Prostate gland (tissue), 2 donors: ENCODE data around the gene UBA7. TPM values are rescaled to one million over a fixed set of nuclear protein-coding genes. Genes with fewer than 3 reads are reported as not detected.
"Not testable (repeated sequence)": the region's sequence is repeated elsewhere in the genome, so short reads cannot be mapped to it uniquely, and the experiment has no call there.

Experiments
- DNase-seq: peaks from one replicate; pipeline ENCODE4 v3.0.0-alpha.2; 2019; ENCODE audit warnings: low spot score
- H3K27ac ChIP-seq, 2 donors: fragments of 200-600 bp; sonication (generic); 2 replicates each; pipeline ENCODE4 v1.5.1; 2017 to 2019
- H3K27me3 ChIP-seq: fragments of 200-600 bp; sonication (generic); replicated peaks from 2 replicates; pipeline ENCODE4 v1.5.1; 2019; ENCODE audit not compliant: insufficient read depth
- H3K36me3 ChIP-seq, 2 donors: fragments of 200-600 bp; sonication (generic); 1 replicate in 1 of 2; 2 replicates in 1 of 2; pipeline versions ENCODE4 v1.5.1 to v1.8.1; 2017 to 2019
- H3K4me1 ChIP-seq: fragments of 200-600 bp; sonication (generic); replicated peaks from 2 replicates; pipeline ENCODE4 v1.5.1; 2019
- H3K4me3 ChIP-seq, 2 donors: fragments of 200-600 bp; sonication (generic); 2 replicates each; pipeline ENCODE4 v1.5.1; 2017 to 2019
- H3K9me3 ChIP-seq: fragments of 200-600 bp; sonication (generic); 2 replicates; pipeline ENCODE4 v1.5.1; 2017
- CTCF ChIP-seq, 4 experiments: fragments of 200-600 bp in 2 of 4; fragments of 450-650 bp in 2 of 4; sonication (generic) in 2 of 4; IDR thresholded peaks; 1 replicate in 3 of 4; 2 replicates in 1 of 4; pipeline ENCODE4 v1.5.1; 2016 to 2019; ENCODE audit warnings: antibody characterized with exemption in 4 of 4, mild to moderate bottlenecking in 2 of 4, moderate library complexity in 2 of 4
- POLR2A ChIP-seq: fragments of 450-650 bp; IDR thresholded peaks from one replicate; pipeline ENCODE4 v1.6.1; 2016; ENCODE audit warnings: antibody characterized with exemption, mild to moderate bottlenecking
- POLR2AphosphoS5 ChIP-seq: sonication (generic); formaldehyde crosslinking; IDR thresholded peaks from one replicate; pipeline ENCODE4 v1.6.1; 2017; ENCODE audit warnings: antibody characterized with exemption
- WGBS: methylation state at CpG from one replicate; pipeline ENCODE4 v1.1.5; 2018; 5-methylcytosine and 5-hydroxymethylcytosine counted together
- intact Hi-C: fragments of 100-400 bp; cut with DNase I; formaldehyde crosslinking; loops from one replicate; pipeline ENCODE4 v1.14.2; 2022
- total RNA-seq, 2 donors: library from RNA; depleted of rRNA; stranded (reverse); fragments of >200 nt; gene quantifications; one replicate each; pipeline ENCODE4 v1.1.0, GENCODE V29; 2016

UBA7 gene
- total RNA-seq, 2 donors from 2014 or later, result 50.5 to 96.9 TPM

- peak; percentile 100 for DNase-seq
- Histone ChIP-seq H3K9me3 (no peaks in the 10 kb centered on the region), H3K4me1 (peaks cover 4% of the 10 kb centered on the region), H3K4me3 (peak within 1 kb of the TSS; percentile 89 to 90), H3K36me3 (no peaks in the 10 kb centered on the region), H3K27me3 (no peaks in the 10 kb centered on the region), H3K27ac (peak within 1 kb of the TSS; percentile 96 to 98)
- TF ChIP-seq POLR2A (peak; percentile 75), POLR2AphosphoS5 (peak; percentile 98), CTCF (IDR thresholded peaks at IDR 0.05) (peak in 3 of 4 experiments; percentile 7 to 46 (median 32))
- 4% methylated on average over 49 of the region's 55 CpGs for WGBS
- intact Hi-C loops, result loop anchor here (5.0 kb wide), 1 partner anchor 64 kb away; the partner anchor contains the start of gene GMPPB
Measured at GRCh38 chr3:49786357-49787181, 27.2 kb downstream of the UBA7 start, which contains the start of gene IP6K1. IP6K1 (minus strand) TSS chr3:49786542; CDS start chr3:49748040, 38,502 bp downstream.

- Histone ChIP-seq H3K4me1 (peaks cover 4% of the 10 kb centered on the region), H3K36me3 (no peaks in the 10 kb centered on the region), H3K27ac (peak overlapping the region; percentile 96 to 98), H3K9me3 (no peaks in the 10 kb centered on the region), H3K4me3 (peak overlapping the region; percentile 89 to 90), H3K27me3 (no peaks in the 10 kb centered on the region)
- DNase-seq, result peak; percentile 15
- intact Hi-C loops, result loop anchor here (5.0 kb wide), 1 partner anchor 63 kb away; the partner anchor contains the start of gene GMPPB
- no peak for TF ChIP-seq POLR2A
- no peak for TF ChIP-seq CTCF (IDR thresholded peaks at IDR 0.05)
- TF ChIP-seq POLR2AphosphoS5, result no peak
- 1% methylated on average over 36 of the region's 50 CpGs for WGBS
Measured at GRCh38 chr3:49785565-49786356, 28.0 kb downstream of the UBA7 start.

- 95% methylated on average over 9 of the region's 9 CpGs for WGBS
- intact Hi-C loops, H3K36me3 ChIP-seq, DNase-seq, H3K9me3 ChIP-seq, H3K4me3 ChIP-seq, H3K27ac ChIP-seq, H3K27me3 ChIP-seq: not testable (repeated sequence)
- peaks cover 11% of the 10 kb centered on the region for H3K4me1 ChIP-seq
Measured at GRCh38 chr3:49782277-49782676, 31.5 kb downstream of the UBA7 start.

- Histone ChIP-seq H3K27me3 (no peaks in the 10 kb centered on the region), H3K4me1 (peaks cover 11% of the 10 kb centered on the region), H3K9me3 (no peaks in the 10 kb centered on the region), H3K4me3 (no peak overlapping the region), H3K36me3 (no peaks in the 10 kb centered on the region), H3K27ac (no peak overlapping the region)
- WGBS, result 79% methylated on average over 5 of the region's 5 CpGs
- TF ChIP-seq POLR2A (no peak), POLR2AphosphoS5 (no peak), CTCF (IDR thresholded peaks at IDR 0.05) (no peak)
- DNase-seq, result no peak
- intact Hi-C loops, result no loop called here
Measured at GRCh38 chr3:49781415-49782199, 32.1 kb downstream of the UBA7 start.

GRCh38 chr3:49780975-49781365, 32.8 kb downstream of the UBA7 start:
- H3K27ac ChIP-seq, H3K9me3 ChIP-seq, DNase-seq, H3K27me3 ChIP-seq, intact Hi-C loops, H3K4me3 ChIP-seq, H3K36me3 ChIP-seq: not testable (repeated sequence)
- peaks cover 11% of the 10 kb centered on the region for H3K4me1 ChIP-seq
- WGBS, result 88% methylated on average over 9 of the region's 9 CpGs
